Ectodermal cell (in vitro differentiated cells): Measurements from ENCODE around the gene VIPR2.

Experiments used
- H3K27ac ChIP-seq: 2 replicates; pipeline ENCODE4 v1.7.0; 2013; ENCODE audit warnings: mild to moderate bottlenecking, low read depth, low read length; ENCODE audit not compliant: insufficient read depth, poor library complexity, severe bottlenecking
- H3K27me3 ChIP-seq: 2 replicates; pipeline ENCODE4 v1.7.0; 2013; ENCODE audit warnings: mild to moderate bottlenecking, low read length; ENCODE audit not compliant: insufficient read depth, control insufficient read depth, poor library complexity, severe bottlenecking
- H3K36me3 ChIP-seq: one replicate; pipeline ENCODE4 v1.7.0; 2013; ENCODE audit warnings: low read length; ENCODE audit not compliant: control insufficient read depth, insufficient read depth
- H3K4me1 ChIP-seq: one replicate; pipeline ENCODE4 v1.7.0; 2013; ENCODE audit warnings: low read length; ENCODE audit not compliant: control insufficient read depth, insufficient read depth
- H3K4me3 ChIP-seq: 2 replicates; pipeline ENCODE4 v1.7.0; 2013; ENCODE audit warnings: low read depth, low read length, control low read depth; ENCODE audit not compliant: insufficient read depth
- H3K9me3 ChIP-seq: 2 replicates; pipeline ENCODE4 v1.7.0; 2013; ENCODE audit warnings: mild to moderate bottlenecking, low read length, moderate library complexity; ENCODE audit not compliant: control insufficient read depth
- WGBS, 2 experiments: methylation state at CpG; one replicate each; pipeline ENCODE4 v1.1.7; 2013; ENCODE audit warnings: missing lambda C conversion rate in 2 of 2; 5-methylcytosine and 5-hydroxymethylcytosine counted together

The VIPR2 gene

GRCh38 chr7:159094023-159094740 lies 50.5 kb downstream of the VIPR2 start:
- Histone ChIP-seq H3K4me1 (no peaks in the 10 kb centered on the region), H3K9me3 (no peaks in the 10 kb centered on the region), H3K27ac (no peak overlapping the region), H3K27me3 (no peaks in the 10 kb centered on the region), H3K4me3 (no peak overlapping the region), H3K36me3 (no peaks in the 10 kb centered on the region)
- WGBS, 2 experiments: 86 to 88% methylated on average over 16 of the region's 16 CpGs

GRCh38 chr7:159093351-159093971 lies 51.2 kb downstream of the VIPR2 start:
- no peaks in the 10 kb centered on the region for H3K27me3 ChIP-seq
- no peaks in the 10 kb centered on the region for H3K9me3 ChIP-seq
- WGBS, 2 experiments: 92 to 93% methylated on average over 31 of the region's 31 CpGs
- H3K36me3 ChIP-seq: no peaks in the 10 kb centered on the region
- H3K27ac ChIP-seq: no peak overlapping the region
- no peaks in the 10 kb centered on the region for H3K4me1 ChIP-seq
- no peak overlapping the region for H3K4me3 ChIP-seq

- no peaks in the 10 kb centered on the region for H3K4me1 ChIP-seq
- H3K36me3 ChIP-seq: no peaks in the 10 kb centered on the region
- H3K27ac ChIP-seq: no peak overlapping the region
- no peaks in the 10 kb centered on the region for H3K27me3 ChIP-seq
- 88% methylated on average over 13 of the region's 13 CpGs for WGBS, 2 experiments
- no peak overlapping the region for H3K4me3 ChIP-seq
- no peaks in the 10 kb centered on the region for H3K9me3 ChIP-seq
These were observed 52.0 kb downstream of the VIPR2 start for GRCh38 chr7:159092701-159093121.

- H3K36me3 ChIP-seq: no peaks in the 10 kb centered on the region
- H3K27me3 ChIP-seq: no peaks in the 10 kb centered on the region
- 89 to 90% methylated on average over 31 of the region's 31 CpGs for WGBS, 2 experiments
- H3K4me3 ChIP-seq: no peak overlapping the region
- no peak overlapping the region for H3K27ac ChIP-seq
- no peaks in the 10 kb centered on the region for H3K4me1 ChIP-seq
- H3K9me3 ChIP-seq: no peaks in the 10 kb centered on the region
These were observed 52.9 kb downstream of the VIPR2 start for GRCh38 chr7:159091480-159092475.

GRCh38 chr7:159091041-159091440 lies 53.6 kb downstream of the VIPR2 start:
- no peaks in the 10 kb centered on the region for H3K27me3 ChIP-seq
- WGBS, 2 experiments: 93% methylated on average over 13 of the region's 13 CpGs
- H3K4me3 ChIP-seq: no peak overlapping the region
- H3K9me3 ChIP-seq: no peaks in the 10 kb centered on the region
- H3K4me1 ChIP-seq: no peaks in the 10 kb centered on the region
- no peaks in the 10 kb centered on the region for H3K36me3 ChIP-seq
- no peak overlapping the region for H3K27ac ChIP-seq

GRCh38 chr7:159088016-159088865 lies 56.4 kb downstream of the VIPR2 start:
- H3K4me3 ChIP-seq: no peak overlapping the region
- WGBS, 2 experiments: 91 to 92% methylated on average over 18 of the region's 18 CpGs

GRCh38 chr7:159086301-159086925 lies 58.3 kb downstream of the VIPR2 start:
- WGBS, 2 experiments: 90% methylated on average over 10 of the region's 10 CpGs
- Histone ChIP-seq H3K27me3 (no peaks in the 10 kb centered on the region), H3K36me3 (no peaks in the 10 kb centered on the region), H3K4me3 (no peak overlapping the region), H3K4me1 (no peaks in the 10 kb centered on the region), H3K9me3 (no peaks in the 10 kb centered on the region), H3K27ac (no peak overlapping the region)

More at GRCh38 chr7:159088016-159088865, 56.4 kb downstream of the VIPR2 start:
- H3K27me3 ChIP-seq: no peaks in the 10 kb centered on the region
- no peaks in the 10 kb centered on the region for H3K9me3 ChIP-seq
- no peaks in the 10 kb centered on the region for H3K36me3 ChIP-seq
- H3K4me1 ChIP-seq: no peaks in the 10 kb centered on the region
- no peak overlapping the region for H3K27ac ChIP-seq

- Histone ChIP-seq H3K4me3 (no peak overlapping the region), H3K4me1 (no peaks in the 10 kb centered on the region), H3K9me3 (no peaks in the 10 kb centered on the region), H3K27ac (no peak overlapping the region), H3K36me3 (no peaks in the 10 kb centered on the region), H3K27me3 (no peaks in the 10 kb centered on the region)
- 89 to 91% methylated on average over 27 of the region's 27 CpGs for WGBS, 2 experiments
These were observed 60.4 kb downstream of the VIPR2 start for GRCh38 chr7:159084069-159084801.

GRCh38 chr7:159083698-159084068 lies 61.0 kb downstream of the VIPR2 start:
- H3K27ac ChIP-seq: no peak overlapping the region
- no peaks in the 10 kb centered on the region for H3K36me3 ChIP-seq
- H3K4me1 ChIP-seq: no peaks in the 10 kb centered on the region
- no peaks in the 10 kb centered on the region for H3K9me3 ChIP-seq
- H3K27me3 ChIP-seq: no peaks in the 10 kb centered on the region
- no peak overlapping the region for H3K4me3 ChIP-seq
- WGBS, 2 experiments: 88 to 93% methylated on average over 2 of the region's 2 CpGs
